Activated naive CD8-positive, alpha-beta T cell treated with anti-CD3 and anti-CD28 coated beads for 36 hours (primary cell): ENCODE data around the gene CUTA. TPM values are rescaled to one million over a fixed set of nuclear protein-coding genes. Genes with fewer than 3 reads are reported as not detected.
A peak's percentile ranks its signal among the peaks of the same experiment; 100 is the strongest.
"Not testable (repeated sequence)": the region's sequence is repeated elsewhere in the genome, so short reads cannot be mapped to it uniquely, and the experiment has no call there.

ENCODE experiments used
- DNase-seq: peaks from one replicate; pipeline ENCODE4 v3.0.0; 2021
- H3K27ac Mint-ChIP-seq: one replicate; pipeline ENCODE4 v1.8.0; 2022; ENCODE audit warnings: mild to moderate bottlenecking, moderate library complexity, mixed read lengths
- H3K27me3 Mint-ChIP-seq: one replicate; pipeline ENCODE4 v1.8.0; 2022; ENCODE audit warnings: mild to moderate bottlenecking, mixed read lengths
- H3K36me3 Mint-ChIP-seq: one replicate; pipeline ENCODE4 v1.8.0; 2021; ENCODE audit warnings: mild to moderate bottlenecking, mixed read lengths
- H3K4me1 Mint-ChIP-seq: one replicate; pipeline ENCODE4 v1.8.0; 2021; ENCODE audit warnings: mixed read lengths
- H3K4me3 Mint-ChIP-seq: one replicate; pipeline ENCODE4 v1.8.0; 2022; ENCODE audit warnings: mild to moderate bottlenecking, moderate library complexity, mixed read lengths
- H3K9me3 Mint-ChIP-seq: one replicate; pipeline ENCODE4 v1.8.0; 2022; ENCODE audit warnings: mixed read lengths
- total RNA-seq, 2 experiments: library from RNA; stranded (reverse); gene quantifications; one replicate each; pipeline ENCODE4 v1.2.3, GENCODE V29; 2021

Gene CUTA
- total RNA-seq, 2 experiments from 2014 or later: 125 to 126 TPM

- no peak for DNase-seq
- H3K27me3 Mint-ChIP-seq: no peaks in the 10 kb centered on the region
- no peak overlapping the region for H3K4me3 Mint-ChIP-seq
- no peaks in the 10 kb centered on the region for H3K9me3 Mint-ChIP-seq
- H3K36me3 Mint-ChIP-seq: peaks cover 44% of the 10 kb centered on the region
- no peak overlapping the region for H3K27ac Mint-ChIP-seq
- H3K4me1 Mint-ChIP-seq: peaks cover 15% of the 10 kb centered on the region
Measured at GRCh38 chr6:33407132-33407718, 10.7 kb downstream of the CUTA start.

- Mint-ChIP-seq H3K36me3 (peaks cover 43% of the 10 kb centered on the region), H3K27me3 (no peaks in the 10 kb centered on the region), H3K27ac (no peak overlapping the region), H3K9me3 (no peaks in the 10 kb centered on the region), H3K4me1 (peaks cover 9% of the 10 kb centered on the region), H3K4me3 (no peak overlapping the region)
- no peak for DNase-seq
Measured at GRCh38 chr6:33406126-33406525, 11.8 kb downstream of the CUTA start.

- peaks cover 46% of the 10 kb centered on the region for H3K36me3 Mint-ChIP-seq
- H3K4me1 Mint-ChIP-seq: peaks cover 9% of the 10 kb centered on the region
- no peak for DNase-seq
- no peak overlapping the region for H3K27ac Mint-ChIP-seq
- no peaks in the 10 kb centered on the region for H3K27me3 Mint-ChIP-seq
- no peaks in the 10 kb centered on the region for H3K9me3 Mint-ChIP-seq
- H3K4me3 Mint-ChIP-seq: no peak overlapping the region
Measured at GRCh38 chr6:33405386-33405940, 12.4 kb downstream of the CUTA start.

- Mint-ChIP-seq H3K4me1 (peaks cover 7% of the 10 kb centered on the region), H3K36me3 (peaks cover 51% of the 10 kb centered on the region), H3K4me3 (no peak overlapping the region), H3K27ac (no peak overlapping the region), H3K9me3 (no peaks in the 10 kb centered on the region), H3K27me3 (no peaks in the 10 kb centered on the region)
- DNase-seq: no peak
Measured at GRCh38 chr6:33404884-33405283, 13.0 kb downstream of the CUTA start.

- not testable (repeated sequence) for H3K27me3 Mint-ChIP-seq, H3K4me3 Mint-ChIP-seq, H3K9me3 Mint-ChIP-seq, H3K4me1 Mint-ChIP-seq, DNase-seq
- peaks cover 52% of the 10 kb centered on the region for H3K36me3 Mint-ChIP-seq
- peak overlapping the region; percentile 29 for H3K27ac Mint-ChIP-seq
Measured at GRCh38 chr6:33399881-33400280, 18.0 kb downstream of the CUTA start.

GRCh38 chr6:33398601-33399000 is 19.3 kb downstream of the CUTA start:
- not testable (repeated sequence) for H3K4me3 Mint-ChIP-seq, H3K27me3 Mint-ChIP-seq, H3K9me3 Mint-ChIP-seq, H3K27ac Mint-ChIP-seq, DNase-seq
- peaks cover 18% of the 10 kb centered on the region for H3K4me1 Mint-ChIP-seq
- H3K36me3 Mint-ChIP-seq: peaks cover 50% of the 10 kb centered on the region

- no peak for DNase-seq
- Mint-ChIP-seq H3K9me3 (no peaks in the 10 kb centered on the region), H3K27me3 (no peaks in the 10 kb centered on the region), H3K27ac (no peak overlapping the region), H3K36me3 (peaks cover 53% of the 10 kb centered on the region), H3K4me3 (no peak overlapping the region), H3K4me1 (peaks cover 23% of the 10 kb centered on the region)
Measured at GRCh38 chr6:33397541-33397940, 20.4 kb downstream of the CUTA start.

- H3K4me3 Mint-ChIP-seq: peak overlapping the region; percentile 88
- no peak for DNase-seq
- no peaks in the 10 kb centered on the region for H3K27me3 Mint-ChIP-seq
- H3K27ac Mint-ChIP-seq: no peak overlapping the region
- H3K36me3 Mint-ChIP-seq: peaks cover 33% of the 10 kb centered on the region
- peaks cover 33% of the 10 kb centered on the region for H3K4me1 Mint-ChIP-seq
- H3K9me3 Mint-ChIP-seq: no peaks in the 10 kb centered on the region
Measured at GRCh38 chr6:33392979-33393378, 24.9 kb downstream of the CUTA start.

- peaks cover 29% of the 10 kb centered on the region for H3K36me3 Mint-ChIP-seq
- H3K27me3 Mint-ChIP-seq: no peaks in the 10 kb centered on the region
- peaks cover 33% of the 10 kb centered on the region for H3K4me1 Mint-ChIP-seq
- H3K4me3 Mint-ChIP-seq: peak overlapping the region; percentile 88
- no peak for DNase-seq
- H3K9me3 Mint-ChIP-seq: no peaks in the 10 kb centered on the region
- H3K27ac Mint-ChIP-seq: peak overlapping the region; percentile 96
Measured at GRCh38 chr6:33392595-33392948, 25.3 kb downstream of the CUTA start.

GRCh38 chr6:33391922-33392594 is 25.8 kb downstream of the CUTA start:
- peak overlapping the region; percentile 96 for H3K27ac Mint-ChIP-seq
- H3K27me3 Mint-ChIP-seq: no peaks in the 10 kb centered on the region
- no peaks in the 10 kb centered on the region for H3K9me3 Mint-ChIP-seq
- peak overlapping the region; percentile 88 for H3K4me3 Mint-ChIP-seq
- peaks cover 33% of the 10 kb centered on the region for H3K4me1 Mint-ChIP-seq
- peak; percentile 66 for DNase-seq
- peaks cover 25% of the 10 kb centered on the region for H3K36me3 Mint-ChIP-seq

GRCh38 chr6:33391278-33391921 is 26.5 kb downstream of the CUTA start, which contains the start of gene KIFC1:
TSS of gene KIFC1 (plus strand) at chr6:33391823. CDS start at chr6:33391986, 163 bp downstream.
- H3K4me1 Mint-ChIP-seq: peaks cover 33% of the 10 kb centered on the region
- peak; percentile 99 for DNase-seq
- H3K27ac Mint-ChIP-seq: peak within 1 kb of the TSS; percentile 96
- no peaks in the 10 kb centered on the region for H3K9me3 Mint-ChIP-seq
- H3K4me3 Mint-ChIP-seq: peak within 1 kb of the TSS; percentile 88
- peaks cover 23% of the 10 kb centered on the region for H3K36me3 Mint-ChIP-seq
- H3K27me3 Mint-ChIP-seq: no peaks in the 10 kb centered on the region

- Mint-ChIP-seq H3K36me3 (peaks cover 23% of the 10 kb centered on the region), H3K27ac (peak overlapping the region; percentile 96), H3K4me3 (peak overlapping the region; percentile 88), H3K27me3 (no peaks in the 10 kb centered on the region), H3K9me3 (no peaks in the 10 kb centered on the region), H3K4me1 (peaks cover 30% of the 10 kb centered on the region)
- no peak for DNase-seq
Measured at GRCh38 chr6:33390767-33391277, 27.1 kb downstream of the CUTA start.

GRCh38 chr6:33390173-33390572 is 27.7 kb downstream of the CUTA start:
- DNase-seq: no peak
- Mint-ChIP-seq H3K4me3 (no peak overlapping the region), H3K27me3 (no peaks in the 10 kb centered on the region), H3K36me3 (peaks cover 20% of the 10 kb centered on the region), H3K27ac (peak overlapping the region; percentile 96), H3K4me1 (peaks cover 28% of the 10 kb centered on the region), H3K9me3 (no peaks in the 10 kb centered on the region)

- no peak overlapping the region for H3K4me3 Mint-ChIP-seq
- no peaks in the 10 kb centered on the region for H3K36me3 Mint-ChIP-seq
- H3K9me3 Mint-ChIP-seq: no peaks in the 10 kb centered on the region
- no peaks in the 10 kb centered on the region for H3K27me3 Mint-ChIP-seq
- H3K4me1 Mint-ChIP-seq: no peaks in the 10 kb centered on the region
- no peak for DNase-seq
- H3K27ac Mint-ChIP-seq: no peak overlapping the region
Measured at GRCh38 chr6:33384581-33385020, 33.3 kb downstream of the CUTA start.
